GM19043 (cell line): ENCODE results near the gene NEURL3.
"Not testable (repeated sequence)": the region's sequence is repeated elsewhere in the genome, so short reads cannot be mapped to it uniquely, and the experiment has no call there.

Experiments
- ATAC-seq: cut with Tn5 transposase; IDR thresholded peaks from one replicate; pipeline ENCODE4 v1.9.1; 2021; ENCODE audit warnings: low read depth; ENCODE audit not compliant: unreplicated experiment

The NEURL3 gene

GRCh38 chr2:96510931-96511595, 5.9 kb upstream of the NEURL3 start:
- ATAC-seq = no peak

GRCh38 chr2:96509847-96510230, 4.7 kb upstream of the NEURL3 start:
- no peak for ATAC-seq

- peak; percentile 70 for ATAC-seq
These were observed 4.1 kb upstream of the NEURL3 start for GRCh38 chr2:96509114-96509846.

GRCh38 chr2:96508521-96509113, 3.5 kb upstream of the NEURL3 start:
- ATAC-seq = no peak

- peak; percentile 39 for ATAC-seq
These were observed 2.9 kb upstream of the NEURL3 start for GRCh38 chr2:96507957-96508520.

- ATAC-seq = no peak
These were observed 1.7 kb upstream of the NEURL3 start for GRCh38 chr2:96506907-96507240.

GRCh38 chr2:96506016-96506906, 1.1 kb upstream of the NEURL3 start:
- ATAC-seq = no peak

- no peak for ATAC-seq
These were observed 1.4 kb downstream of the NEURL3 start for GRCh38 chr2:96503637-96504243.

GRCh38 chr2:96502891-96503636, 2.1 kb downstream of the NEURL3 start:
- ATAC-seq = no peak

- no peak for ATAC-seq
These were observed 3.0 kb downstream of the NEURL3 start for GRCh38 chr2:96501886-96502810.

GRCh38 chr2:96501471-96501874, 3.7 kb downstream of the NEURL3 start:
- no peak for ATAC-seq

- no peak for ATAC-seq
These were observed 4.6 kb downstream of the NEURL3 start for GRCh38 chr2:96500385-96501066.

- ATAC-seq = no peak
These were observed 5.8 kb downstream of the NEURL3 start for GRCh38 chr2:96499061-96499960.

GRCh38 chr2:96498611-96499010, 6.5 kb downstream of the NEURL3 start:
- ATAC-seq = not testable (repeated sequence)

GRCh38 chr2:96498021-96498431, 7.1 kb downstream of the NEURL3 start:
- no peak for ATAC-seq

GRCh38 chr2:96495982-96496629, 9.1 kb downstream of the NEURL3 start:
- ATAC-seq = no peak
